H4 (cell line): ENCODE results near the gene ANKMY1. TPM values are rescaled to one million over a fixed set of nuclear protein-coding genes. Genes with fewer than 3 reads are reported as not detected.

Source experiments
- DNase-seq: peaks from one replicate; pipeline ENCODE4 v3.0.0-alpha.2; 2015; ENCODE audit warnings: low spot score
- total RNA-seq: library from RNA; depleted of rRNA; stranded (reverse); fragments of >200 nt; shearing (Covaris generic); gene quantifications from 2 replicates; pipeline ENCODE4 v1.2.3, GENCODE V29; 2014

ANKMY1 gene
- total RNA-seq, 1 experiment from 2014 or later, result 12.7 TPM

DNA sequence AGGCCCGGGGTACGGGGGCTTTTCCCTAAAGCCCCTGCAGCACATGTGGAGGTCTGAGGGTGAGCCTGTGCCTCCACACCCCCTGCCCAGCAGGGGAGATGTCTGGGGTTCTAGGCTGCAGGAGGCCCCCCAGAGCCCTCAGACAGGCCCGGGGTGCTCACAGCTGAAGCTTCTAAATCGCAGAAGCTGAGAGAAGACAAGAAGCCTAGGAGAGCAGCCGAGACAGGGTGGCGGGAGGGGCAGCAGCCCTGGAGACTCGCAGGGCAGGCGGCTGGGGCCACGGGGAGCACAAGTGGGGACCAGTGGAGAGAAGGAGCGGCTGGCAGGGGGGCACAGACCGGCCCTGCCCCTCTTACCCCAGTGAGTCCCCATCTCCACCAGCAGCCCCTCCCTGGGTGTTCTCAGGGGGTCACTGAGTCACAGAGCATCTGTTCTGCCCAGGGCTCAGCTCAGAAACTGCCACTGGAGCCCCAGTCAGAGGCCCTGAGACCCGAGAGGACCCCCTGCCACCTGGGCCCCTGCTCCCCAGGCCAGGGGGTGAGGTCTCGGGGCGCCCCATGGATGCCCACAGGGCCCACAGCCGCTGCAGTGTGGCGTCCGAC is 96.2 kb downstream of the ANKMY1 start:
- no peak for DNase-seq

DNA sequence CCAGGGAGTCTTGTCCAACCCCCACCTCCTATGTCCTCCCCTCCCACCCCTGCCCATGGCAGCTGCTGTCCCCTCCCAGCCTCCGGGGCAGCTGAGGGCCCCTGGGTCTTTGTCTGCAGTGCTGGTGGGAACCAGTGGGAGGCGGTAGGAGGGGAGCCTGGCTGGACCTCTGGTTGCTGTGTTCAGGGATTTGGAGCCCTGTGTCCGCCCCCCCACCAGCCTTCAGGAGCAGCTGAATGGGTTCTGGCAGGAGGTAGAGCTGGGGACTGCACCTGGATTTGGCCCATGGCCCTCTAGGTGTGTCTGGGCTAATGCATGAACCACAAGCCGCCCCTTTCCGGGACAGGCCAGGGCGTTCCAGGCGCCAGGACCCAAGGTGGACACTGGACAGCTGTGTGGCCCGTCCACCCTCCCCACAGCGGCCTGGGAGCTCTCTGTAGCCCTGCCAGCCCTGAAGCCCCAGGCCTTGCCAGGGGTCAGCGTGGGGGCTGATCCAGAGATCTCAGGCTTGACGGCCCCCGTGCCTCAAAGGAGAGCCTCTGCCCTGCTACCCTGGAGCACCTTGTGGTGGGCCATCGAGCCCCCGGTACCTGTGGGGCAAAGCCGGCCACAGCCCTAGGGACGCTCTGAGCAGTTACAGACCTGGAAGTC is 96.9 kb downstream of the ANKMY1 start:
- no peak for DNase-seq

DNA sequence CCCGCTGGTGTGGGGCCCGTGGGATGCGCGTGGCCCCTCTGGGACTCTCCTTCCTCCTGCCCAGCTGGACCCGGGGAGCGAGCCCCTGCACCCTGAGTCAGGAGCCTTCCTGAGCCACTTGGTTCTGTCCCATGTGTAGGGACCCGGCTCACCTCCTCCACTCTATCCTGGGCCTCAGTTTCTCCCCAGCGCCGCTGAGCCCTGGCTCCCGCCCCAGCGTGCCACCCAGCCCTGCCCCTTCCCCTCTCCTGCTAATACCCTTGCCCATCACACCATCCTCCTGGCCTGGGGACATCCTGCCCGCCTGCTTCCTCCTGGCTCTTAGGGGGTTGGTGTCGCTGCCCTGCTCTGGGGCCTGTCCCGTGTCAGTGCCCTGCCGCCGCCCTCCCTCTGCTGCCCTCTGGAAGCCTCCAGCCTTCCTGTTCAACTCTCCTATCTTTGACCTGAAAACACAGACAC is 97.5 kb downstream of the ANKMY1 start:
- DNase-seq, result no peak

DNA sequence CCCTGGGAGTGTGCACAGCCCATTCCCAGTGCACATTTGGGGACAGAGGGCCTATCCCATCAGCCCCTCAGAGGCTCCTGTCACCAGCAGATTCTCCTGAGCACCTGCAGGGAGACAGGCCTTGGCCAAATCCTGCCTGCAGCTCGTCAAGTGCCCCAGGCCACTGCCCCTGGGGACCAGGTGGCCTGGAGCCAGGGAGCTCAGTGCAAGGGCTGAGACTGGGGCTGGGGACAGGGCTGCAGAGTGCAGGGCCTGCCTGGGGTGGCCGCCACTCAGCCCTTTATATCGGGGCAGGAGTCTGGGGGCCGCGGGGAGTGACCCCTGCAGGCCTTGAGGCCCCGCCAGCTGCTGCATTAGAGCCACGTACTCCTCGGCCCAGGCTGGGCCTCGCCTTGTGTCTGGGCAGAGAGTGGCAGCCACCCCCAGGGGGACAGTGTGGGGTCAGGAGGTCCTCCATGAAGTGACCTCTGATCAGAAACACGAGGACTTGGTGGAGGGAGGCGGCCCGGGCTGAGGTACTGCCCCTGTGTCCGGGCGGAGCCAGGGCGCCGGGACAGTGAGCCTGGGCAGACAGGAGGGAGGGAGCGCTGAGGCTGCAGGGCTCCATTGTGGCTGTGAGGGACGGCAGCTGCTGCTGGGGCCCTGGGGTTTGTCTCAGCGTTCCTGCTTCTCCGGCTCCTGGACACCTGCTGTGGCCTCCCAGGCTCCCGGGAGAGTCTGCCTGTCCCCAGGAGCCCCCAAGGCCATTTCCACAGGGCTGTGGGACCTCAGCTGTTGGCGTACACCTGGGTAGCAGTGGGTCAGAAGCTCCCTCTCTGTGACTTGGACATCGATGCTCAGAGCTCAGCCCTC is 98.2 kb downstream of the ANKMY1 start:
- no peak for DNase-seq

DNA sequence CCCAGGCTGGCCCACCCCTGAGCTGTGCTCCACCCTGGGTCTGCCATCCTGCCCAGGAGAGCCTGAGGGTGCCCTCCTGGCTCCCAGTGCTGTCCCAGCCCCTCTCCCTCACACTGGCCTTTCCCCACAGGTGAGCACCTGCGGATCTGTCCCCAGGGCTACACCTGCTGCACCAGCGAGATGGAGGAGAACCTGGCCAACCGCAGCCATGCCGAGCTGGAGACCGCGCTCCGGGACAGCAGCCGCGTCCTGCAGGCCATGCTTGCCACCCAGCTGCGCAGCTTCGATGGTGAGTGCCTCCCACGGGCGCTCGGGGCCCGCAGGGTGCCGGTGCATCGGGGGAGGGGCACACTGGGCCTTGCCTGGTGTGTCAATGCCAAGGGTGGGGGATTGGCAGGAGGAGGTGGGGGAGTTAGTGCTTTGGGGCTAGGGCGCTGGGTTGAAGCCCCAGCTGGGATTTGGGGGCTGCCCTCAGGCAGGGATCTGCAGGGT is 98.8 kb downstream of the ANKMY1 start:
- DNase-seq, result no peak

DNA sequence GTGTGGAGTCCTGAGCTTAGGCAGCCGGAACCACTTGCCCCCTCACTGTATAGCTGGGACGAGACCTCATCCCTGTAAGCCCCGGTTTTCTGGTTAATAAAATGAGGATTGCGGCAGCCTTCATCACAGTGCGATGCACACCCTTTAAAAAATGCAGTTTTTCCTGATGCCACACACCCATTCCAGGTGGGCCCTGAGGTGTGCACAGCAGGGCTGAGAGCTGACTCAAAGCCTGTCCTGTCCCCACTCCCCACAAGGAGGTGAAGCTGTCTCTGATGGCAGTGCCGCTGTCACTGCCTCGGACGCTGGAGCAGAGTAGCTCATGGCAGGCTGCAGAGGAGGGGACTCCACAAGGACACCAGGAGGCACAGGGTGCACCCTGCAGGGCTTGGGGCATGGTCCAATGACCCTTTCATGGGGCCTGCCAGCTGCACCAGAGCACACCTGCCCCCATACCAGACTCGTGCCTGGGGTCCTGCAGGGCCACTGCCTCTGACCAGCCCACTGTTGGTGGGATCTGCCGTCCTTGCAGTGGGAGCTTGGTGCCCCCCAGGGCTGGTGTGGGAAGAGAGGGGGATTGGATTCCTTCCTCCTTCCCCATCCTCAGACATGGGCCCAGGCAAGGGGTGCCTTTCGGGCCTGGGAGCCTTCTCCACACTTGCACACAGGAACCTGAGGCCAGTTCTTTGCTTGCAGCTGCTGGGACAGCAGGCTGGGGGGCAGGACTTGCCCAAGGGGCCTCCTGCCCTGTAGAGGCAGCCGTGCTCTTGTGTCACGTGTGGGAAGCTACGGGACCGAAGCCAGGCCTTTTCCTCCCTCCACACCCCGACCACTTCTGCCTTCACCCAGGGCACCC is 99.5 kb downstream of the ANKMY1 start:
- DNase-seq, result no peak

DNA sequence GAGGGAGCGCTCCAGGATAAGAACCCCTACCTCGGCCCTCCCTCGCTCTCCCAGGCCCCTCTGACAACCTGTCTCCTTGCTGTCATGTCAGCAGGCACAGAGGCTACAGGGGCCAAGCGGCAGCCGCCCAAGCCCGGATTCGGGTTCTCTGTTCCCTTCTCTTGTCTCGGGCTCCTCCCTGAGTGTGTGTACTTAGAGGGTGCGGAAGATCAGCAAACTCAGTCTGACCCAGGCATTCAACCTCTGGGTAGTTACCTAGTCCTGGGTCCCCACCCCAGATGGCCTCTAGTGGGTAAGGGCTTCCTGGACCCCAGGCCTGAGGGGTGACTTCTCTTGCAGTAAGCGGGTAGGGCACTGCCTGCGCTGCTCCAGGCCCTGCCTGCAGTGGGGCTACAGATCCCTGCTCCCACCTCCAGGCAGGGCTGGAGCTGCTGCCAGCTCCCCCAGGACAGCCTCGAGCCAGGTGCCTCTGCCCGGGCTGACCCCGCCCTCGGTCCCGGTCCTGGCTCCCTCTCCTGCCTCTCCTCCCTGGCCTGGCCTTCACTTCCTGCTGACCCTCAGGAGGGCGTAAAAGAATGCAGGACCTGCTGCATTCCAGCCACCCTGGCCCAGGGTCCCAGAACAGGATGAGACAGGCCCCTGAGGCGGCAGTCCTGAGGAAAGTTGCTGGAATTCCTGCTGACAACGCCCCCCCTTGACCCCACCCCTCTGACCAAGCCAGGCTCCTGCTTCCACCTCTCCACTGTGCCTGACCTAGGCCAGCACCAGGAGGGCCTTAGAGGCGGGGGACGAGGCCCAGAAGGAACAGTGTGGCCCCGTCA is 100.4 kb downstream of the ANKMY1 start:
- DNase-seq, result no peak

DNA sequence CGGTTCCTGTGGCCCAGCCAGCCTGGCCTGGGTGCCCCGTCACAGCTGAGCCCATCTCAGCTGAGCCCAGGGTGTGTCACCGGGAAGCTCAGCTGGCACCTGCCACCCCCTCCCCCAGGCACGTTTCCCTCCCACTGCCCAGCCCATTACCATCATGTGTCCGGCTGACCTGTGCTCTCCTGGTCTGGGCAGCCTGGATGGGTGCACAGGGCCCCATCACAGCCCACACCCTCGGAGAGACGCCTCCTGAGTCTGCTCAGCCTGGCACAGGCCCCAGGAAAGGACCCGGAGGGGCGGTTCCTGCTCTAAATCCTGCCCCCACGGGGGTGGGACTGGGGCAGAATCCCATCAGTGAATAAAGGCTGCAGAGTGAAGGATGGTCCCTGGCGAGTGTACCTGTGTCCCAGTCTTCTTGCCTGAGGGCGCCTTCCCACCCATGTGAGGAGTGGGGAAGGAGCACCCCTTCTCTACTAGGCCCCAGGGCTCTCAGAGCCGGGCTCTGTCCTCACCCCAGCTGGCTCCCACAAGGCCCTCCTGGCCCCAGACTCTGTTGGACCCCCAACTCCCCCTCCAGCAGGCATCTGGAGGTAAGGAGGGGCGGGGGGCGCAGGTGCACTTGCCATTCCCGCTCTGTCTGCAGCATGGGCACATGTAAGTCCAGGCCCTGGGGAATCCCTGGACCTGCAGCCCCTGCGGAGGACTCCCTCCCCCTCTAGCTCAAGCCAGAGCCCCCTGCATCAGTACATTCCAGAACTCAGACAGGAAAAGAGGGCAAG is 101.2 kb downstream of the ANKMY1 start:
- no peak for DNase-seq

DNA sequence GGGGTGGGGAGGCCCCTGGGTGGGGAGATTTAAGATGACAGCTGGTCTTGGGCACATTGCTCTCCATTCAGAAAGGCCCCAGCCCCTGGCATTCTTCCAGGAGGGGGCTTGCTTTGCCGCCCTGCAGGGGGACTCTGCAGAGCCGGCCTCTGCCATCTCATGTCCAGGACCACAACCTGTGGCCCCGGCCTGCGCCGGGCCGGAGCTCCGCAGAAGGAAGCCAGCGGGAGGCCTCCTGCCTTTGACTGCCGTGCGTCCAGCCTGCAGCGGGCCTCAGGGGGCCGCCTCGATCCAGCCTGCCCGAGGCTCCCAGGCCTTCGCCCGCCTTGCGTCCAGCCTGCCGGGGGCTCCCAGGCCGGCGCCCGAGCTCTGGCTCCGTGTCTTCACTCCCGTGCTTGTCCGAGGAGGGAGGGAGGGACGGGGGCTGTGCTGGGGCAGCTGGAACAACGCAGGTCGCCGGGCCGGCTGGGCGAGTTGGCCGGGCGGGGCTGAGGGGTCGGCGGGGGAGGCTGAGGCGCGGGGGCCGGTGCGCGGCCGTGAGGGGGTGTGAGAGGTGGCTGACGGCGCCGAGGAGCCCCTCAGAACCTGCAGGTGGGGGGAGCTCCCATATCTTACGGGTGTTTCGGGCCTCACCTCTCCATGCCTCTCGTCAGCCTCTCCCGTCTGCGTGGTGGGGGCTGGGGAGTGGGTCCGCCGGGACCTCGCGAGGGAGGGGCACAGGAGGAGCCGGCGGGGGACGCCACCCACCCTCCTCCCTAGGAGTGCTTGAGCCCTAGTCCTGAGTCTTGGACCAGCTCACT is 101.9 kb downstream of the ANKMY1 start:
- no peak for DNase-seq

DNA sequence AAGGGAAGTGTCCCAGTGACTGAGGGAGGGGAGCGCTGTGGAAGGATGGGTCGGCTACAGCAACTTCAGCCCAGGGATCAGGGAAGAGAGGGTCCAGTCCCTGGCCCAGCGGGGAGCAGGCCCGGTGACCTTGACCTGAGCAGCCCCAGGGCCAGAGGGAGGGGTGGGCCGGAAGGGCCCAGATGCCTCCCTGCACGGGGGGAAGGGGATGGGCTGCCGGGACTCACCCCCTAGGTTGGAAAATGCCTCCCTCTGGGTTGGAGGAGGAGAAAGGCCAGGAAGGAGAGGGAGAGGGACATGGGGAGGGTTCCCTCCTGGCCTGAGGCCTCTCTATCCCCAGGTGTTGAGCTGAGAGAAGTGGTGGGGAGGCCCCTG is 102.5 kb downstream of the ANKMY1 start:
- no peak for DNase-seq

DNA sequence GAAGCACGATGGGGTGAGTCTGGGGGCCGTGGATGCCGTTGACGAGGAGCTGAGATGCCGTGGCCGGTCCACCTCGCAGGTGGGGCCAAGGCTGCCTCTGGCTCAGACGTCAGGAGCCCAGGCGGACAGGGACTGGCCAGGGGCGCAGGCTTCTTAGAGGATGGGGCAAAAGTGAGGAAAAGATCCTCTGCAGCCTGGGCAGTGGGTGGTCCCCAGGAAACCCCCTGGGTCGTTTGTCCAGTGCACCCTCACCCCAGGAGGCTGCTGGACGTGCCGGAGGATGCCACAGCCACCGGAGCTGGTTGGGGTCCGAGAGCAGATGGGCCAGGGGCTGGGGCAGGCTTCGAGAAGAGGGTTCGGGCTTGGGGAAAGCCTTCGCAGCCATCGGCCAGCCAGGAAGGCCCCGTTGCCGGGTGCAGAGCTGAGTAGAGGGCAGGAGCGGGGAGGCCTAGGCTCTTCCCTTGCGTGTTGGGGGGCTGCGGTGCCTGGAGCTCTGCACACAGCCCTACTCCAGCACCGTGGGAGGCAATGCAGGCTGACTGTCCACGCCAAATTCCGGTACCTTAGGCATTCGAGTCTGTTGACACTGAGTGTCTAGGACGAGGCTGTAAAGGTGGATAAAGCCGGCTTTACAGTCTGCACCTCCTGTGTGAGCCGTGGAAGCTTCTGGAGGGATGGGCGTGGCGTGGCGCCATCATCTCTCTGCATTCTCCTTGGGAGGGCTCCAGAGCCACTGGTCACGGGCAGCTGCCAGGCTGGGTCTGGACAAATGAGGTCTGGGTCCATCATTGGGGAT is 103.5 kb downstream of the ANKMY1 start:
- no peak for DNase-seq

DNA sequence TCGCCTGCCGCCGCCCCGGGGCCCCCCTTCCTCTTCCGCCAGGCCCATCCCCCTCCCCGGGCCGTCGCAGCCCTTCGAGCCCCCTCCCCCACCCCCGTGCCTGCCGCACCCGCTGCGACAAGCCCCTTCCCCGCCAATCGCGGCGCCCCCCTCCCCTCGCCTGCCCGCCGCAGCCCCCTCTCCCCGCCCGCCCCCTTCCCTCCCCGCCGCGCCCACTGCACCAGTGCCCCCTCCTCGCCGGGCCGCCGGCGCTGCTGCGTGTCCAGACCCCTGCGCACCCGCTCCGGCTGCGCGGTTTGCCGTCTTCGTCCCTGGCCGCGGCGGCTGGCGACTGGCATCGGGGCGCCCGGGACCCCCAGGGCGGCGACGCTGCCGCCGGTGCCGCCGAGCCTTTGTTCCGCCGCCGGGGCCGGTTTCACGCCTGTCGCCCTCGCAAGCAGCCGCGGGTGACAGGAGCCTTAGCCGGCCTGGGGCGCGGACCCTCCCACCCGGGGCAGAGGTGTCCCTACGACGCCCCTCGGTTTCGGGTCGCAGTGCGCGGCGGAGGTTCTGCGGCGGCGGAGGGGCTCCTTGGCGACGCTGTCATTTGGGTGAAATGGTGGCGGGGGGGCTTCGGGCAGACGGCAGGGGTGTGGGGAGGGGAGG is 104.2 kb downstream of the ANKMY1 start:
- no peak for DNase-seq

DNA sequence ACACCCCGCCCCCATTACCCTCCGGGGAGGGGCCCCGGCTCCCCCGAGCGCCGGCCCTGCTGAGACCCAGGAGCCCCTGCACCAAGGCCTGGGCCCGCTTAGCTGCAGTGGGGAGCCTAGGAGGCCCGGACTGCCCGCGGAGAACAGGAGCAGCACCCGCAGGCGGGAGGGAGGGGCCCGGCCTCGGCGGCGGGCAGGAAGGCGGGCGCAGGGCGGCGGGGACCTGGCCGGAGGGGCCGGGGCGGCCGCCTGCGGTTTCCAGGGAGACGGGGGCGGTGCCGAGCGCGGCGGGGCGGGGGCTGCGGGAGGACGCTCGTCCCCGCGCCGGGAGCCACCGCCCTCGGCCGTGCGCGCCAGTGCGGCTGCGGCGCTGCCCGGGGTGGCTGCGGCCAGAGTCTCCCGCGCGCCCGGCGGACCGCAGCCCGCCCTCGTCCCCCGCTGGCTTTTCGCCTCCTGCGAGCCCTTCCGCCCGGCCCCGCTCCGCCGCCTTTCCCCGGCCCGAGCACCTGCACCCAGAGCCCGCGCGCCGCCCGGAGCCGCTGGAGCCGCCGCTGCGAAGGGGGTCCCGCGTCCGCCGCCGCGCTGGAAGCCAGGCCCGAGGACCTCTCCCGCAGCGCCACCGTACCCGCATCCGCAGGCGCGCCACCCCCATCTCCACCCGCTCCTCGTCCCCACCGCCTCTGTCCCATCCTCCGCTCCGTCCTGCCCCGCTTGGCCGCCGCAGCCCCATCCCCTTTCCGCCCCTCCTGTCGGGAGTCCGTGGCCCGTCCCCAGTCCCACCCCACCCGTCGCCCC is 105.1 kb downstream of the ANKMY1 start:
- no peak for DNase-seq

DNA sequence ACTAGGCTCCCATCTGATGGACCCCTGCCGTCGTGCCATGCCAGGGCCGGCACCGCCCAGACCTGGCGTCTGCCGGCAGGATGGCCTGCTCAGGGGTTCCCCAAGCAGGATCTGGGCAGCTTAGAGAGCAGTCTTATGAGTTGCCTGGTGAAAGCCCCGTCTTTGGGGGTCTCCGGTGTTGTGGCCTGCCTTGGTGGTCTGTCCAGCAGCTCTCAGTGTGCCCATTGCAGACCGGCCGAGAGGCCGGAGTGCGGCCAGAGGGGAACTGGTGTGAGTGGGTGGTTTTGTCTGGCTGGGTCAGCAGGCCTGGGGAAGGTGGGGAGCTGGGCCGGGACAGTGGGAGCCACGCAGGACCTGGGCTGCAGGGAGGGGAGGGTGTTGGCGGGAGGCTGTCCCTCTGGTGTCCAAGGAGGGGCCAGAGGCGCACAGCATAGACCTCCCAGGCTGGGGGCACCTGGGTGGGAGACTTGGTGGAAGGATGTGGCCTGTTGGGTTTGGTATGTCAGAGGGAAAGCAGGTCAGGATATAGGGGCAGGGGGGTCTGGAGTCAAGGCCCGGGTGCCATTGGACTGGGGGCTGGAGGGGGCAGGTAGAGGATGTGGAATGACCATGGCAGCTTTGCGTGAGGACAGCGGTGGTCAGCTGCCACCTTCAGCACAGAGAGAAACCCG is 105.9 kb downstream of the ANKMY1 start:
- no peak for DNase-seq

DNA sequence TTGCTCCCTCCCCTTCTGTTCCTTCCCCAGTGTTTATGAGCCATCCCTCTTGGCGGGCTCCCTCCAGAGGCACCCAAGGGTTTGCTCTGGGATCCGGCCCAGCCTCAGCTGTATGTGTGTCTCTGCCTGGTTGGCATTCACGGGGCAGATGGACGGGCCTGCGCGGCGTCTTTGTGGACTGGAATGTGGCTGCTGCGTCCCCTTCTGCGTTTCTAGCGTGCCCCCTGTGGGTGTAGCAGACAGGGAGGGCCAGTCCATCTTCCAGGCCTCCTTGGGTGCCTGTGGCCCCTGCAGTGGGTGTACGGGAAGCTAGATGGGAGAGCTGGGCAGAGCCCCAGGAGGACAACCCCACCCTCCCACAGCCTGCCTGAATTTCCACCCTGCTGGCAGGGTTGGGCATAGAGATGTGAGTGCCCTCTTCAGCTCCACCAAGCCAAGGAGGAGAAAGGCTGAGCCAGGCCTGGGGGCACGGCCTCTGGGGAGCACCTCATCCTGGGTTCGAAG is 106.6 kb downstream of the ANKMY1 start:
- no peak for DNase-seq

DNA sequence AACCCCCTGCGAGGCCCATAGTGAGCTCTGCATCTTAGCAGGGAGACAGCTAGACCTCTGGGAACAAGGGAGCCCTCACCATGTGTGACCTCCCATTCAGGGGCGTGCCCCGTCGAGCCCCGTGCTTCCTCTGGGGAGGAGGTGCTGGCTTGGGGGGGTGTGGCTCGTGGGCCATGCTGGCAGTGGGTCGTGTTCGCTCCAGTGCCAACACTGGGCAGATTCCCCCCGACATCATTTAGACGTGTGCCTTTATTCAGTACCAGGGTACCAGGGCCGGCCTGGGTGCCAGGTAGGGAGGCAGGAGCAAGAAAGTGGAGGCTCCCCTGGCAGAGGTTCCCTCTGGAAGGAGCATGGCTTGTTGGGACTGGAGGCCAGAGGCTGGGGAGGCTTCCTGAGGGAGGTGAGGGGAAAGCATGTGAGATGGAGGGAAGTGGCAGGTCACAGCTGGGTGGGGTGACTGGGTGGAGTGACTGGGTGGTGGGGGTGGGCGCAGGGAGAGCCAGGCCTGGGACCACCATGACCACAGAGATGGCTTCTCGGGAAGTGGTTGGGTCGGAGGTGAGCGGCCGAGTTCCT is 107.2 kb downstream of the ANKMY1 start:
- DNase-seq, result no peak
